GM19025 (cell line): ENCODE data around the gene CADM1.
A peak's percentile ranks its signal among the peaks of the same experiment; 100 is the strongest.

Experiments used
- ATAC-seq: cut with Tn5 transposase; IDR thresholded peaks from one replicate; pipeline ENCODE4 v1.9.1; 2021; ENCODE audit warnings: mild to moderate bottlenecking, low read depth, moderate library complexity; ENCODE audit not compliant: unreplicated experiment

The CADM1 gene

GRCh38 chr11:115504276-115505158 is at the start of gene CADM1:
Gene CADM1, minus strand, starts transcription at chr11:115504415.
- ATAC-seq, result peak; percentile 81

- no peak for ATAC-seq
Measured at GRCh38 chr11:115552773-115553438, 48.7 kb upstream of the CADM1 start.

GRCh38 chr11:115552151-115552772 is 48.0 kb upstream of the CADM1 start:
- no peak for ATAC-seq

GRCh38 chr11:115550291-115551059 is 46.3 kb upstream of the CADM1 start:
- no peak for ATAC-seq

- ATAC-seq, result no peak
Measured at GRCh38 chr11:115548878-115549528, 44.8 kb upstream of the CADM1 start.

GRCh38 chr11:115545581-115546210 is 41.5 kb upstream of the CADM1 start:
- ATAC-seq, result no peak

GRCh38 chr11:115544422-115544948 is 40.3 kb upstream of the CADM1 start:
- no peak for ATAC-seq

- no peak for ATAC-seq
Measured at GRCh38 chr11:115541518-115541917, 37.3 kb upstream of the CADM1 start.

- no peak for ATAC-seq
Measured at GRCh38 chr11:115539844-115540243, 35.6 kb upstream of the CADM1 start.

- no peak for ATAC-seq
Measured at GRCh38 chr11:115535781-115536180, 31.6 kb upstream of the CADM1 start.

- ATAC-seq, result no peak
Measured at GRCh38 chr11:115530752-115531151, 26.5 kb upstream of the CADM1 start.

GRCh38 chr11:115528225-115528624 is 24.0 kb upstream of the CADM1 start:
- no peak for ATAC-seq

GRCh38 chr11:115527534-115528125 is 23.4 kb upstream of the CADM1 start:
- ATAC-seq, result no peak

- ATAC-seq, result no peak
Measured at GRCh38 chr11:115525531-115526006, 21.4 kb upstream of the CADM1 start.

GRCh38 chr11:115524572-115524971 is 20.4 kb upstream of the CADM1 start:
- ATAC-seq, result no peak

GRCh38 chr11:115523727-115524399 is 19.6 kb upstream of the CADM1 start:
- ATAC-seq, result no peak

- ATAC-seq, result no peak
Measured at GRCh38 chr11:115522302-115522701, 18.1 kb upstream of the CADM1 start.

GRCh38 chr11:115521825-115522224 is 17.6 kb upstream of the CADM1 start:
- no peak for ATAC-seq
